WI38 (cell line): ENCODE measurements around the gene TRIM10.
"Not testable (repeated sequence)": the region's sequence is repeated elsewhere in the genome, so short reads cannot be mapped to it uniquely, and the experiment has no call there.

Source experiments
- H3K4me3 ChIP-seq: 2 replicates; pipeline ENCODE4 v1.5.1; 2011; ENCODE audit warnings: low read depth, mild to moderate bottlenecking, control low read depth, low read length
- TF ChIP-seq, protein P1 (sequence below): IDR thresholded peaks from 2 replicates; pipeline ENCODE4 v1.5.1; 2012; ENCODE audit warnings: low read depth, mild to moderate bottlenecking, control low read depth, low read length

The TRIM10 gene

DNA sequence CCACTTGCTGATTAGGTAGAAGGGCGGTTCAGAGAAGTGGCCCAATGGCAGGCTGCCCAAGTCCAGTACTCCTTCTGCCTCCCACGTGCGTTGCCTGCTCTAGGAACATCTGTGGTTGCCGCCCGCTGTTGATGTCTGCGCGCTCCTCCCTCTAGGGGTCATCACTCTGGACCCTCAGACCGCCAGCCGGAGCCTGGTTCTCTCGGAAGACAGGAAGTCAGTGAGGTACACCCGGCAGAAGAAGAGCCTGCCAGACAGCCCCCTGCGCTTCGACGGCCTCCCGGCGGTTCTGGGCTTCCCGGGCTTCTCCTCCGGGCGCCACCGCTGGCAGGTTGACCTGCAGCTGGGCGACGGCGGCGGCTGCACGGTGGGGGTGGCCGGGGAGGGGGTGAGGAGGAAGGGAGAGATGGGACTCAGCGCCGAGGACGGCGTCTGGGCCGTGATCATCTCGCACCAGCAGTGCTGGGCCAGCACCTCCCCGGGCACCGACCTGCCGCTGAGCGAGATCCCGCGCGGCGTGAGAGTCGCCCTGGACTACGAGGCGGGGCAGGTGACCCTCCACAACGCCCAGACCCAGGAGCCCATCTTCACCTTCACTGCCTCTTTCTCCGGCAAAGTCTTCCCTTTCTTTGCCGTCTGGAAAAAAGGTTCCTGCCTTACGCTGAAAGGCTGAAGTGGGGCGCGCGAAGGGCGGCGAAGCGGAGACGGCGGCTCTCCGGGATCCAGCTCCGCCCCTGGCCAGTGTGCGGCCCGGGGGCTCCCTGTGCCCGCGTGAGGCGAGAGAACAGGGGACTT, 10.9 kb upstream of the TRIM10 start:
- H3K4me3 ChIP-seq, result no peak overlapping the region
- TF ChIP-seq, protein P1, sequence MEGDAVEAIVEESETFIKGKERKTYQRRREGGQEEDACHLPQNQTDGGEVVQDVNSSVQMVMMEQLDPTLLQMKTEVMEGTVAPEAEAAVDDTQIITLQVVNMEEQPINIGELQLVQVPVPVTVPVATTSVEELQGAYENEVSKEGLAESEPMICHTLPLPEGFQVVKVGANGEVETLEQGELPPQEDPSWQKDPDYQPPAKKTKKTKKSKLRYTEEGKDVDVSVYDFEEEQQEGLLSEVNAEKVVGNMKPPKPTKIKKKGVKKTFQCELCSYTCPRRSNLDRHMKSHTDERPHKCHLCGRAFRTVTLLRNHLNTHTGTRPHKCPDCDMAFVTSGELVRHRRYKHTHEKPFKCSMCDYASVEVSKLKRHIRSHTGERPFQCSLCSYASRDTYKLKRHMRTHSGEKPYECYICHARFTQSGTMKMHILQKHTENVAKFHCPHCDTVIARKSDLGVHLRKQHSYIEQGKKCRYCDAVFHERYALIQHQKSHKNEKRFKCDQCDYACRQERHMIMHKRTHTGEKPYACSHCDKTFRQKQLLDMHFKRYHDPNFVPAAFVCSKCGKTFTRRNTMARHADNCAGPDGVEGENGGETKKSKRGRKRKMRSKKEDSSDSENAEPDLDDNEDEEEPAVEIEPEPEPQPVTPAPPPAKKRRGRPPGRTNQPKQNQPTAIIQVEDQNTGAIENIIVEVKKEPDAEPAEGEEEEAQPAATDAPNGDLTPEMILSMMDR, result no peak

DNA sequence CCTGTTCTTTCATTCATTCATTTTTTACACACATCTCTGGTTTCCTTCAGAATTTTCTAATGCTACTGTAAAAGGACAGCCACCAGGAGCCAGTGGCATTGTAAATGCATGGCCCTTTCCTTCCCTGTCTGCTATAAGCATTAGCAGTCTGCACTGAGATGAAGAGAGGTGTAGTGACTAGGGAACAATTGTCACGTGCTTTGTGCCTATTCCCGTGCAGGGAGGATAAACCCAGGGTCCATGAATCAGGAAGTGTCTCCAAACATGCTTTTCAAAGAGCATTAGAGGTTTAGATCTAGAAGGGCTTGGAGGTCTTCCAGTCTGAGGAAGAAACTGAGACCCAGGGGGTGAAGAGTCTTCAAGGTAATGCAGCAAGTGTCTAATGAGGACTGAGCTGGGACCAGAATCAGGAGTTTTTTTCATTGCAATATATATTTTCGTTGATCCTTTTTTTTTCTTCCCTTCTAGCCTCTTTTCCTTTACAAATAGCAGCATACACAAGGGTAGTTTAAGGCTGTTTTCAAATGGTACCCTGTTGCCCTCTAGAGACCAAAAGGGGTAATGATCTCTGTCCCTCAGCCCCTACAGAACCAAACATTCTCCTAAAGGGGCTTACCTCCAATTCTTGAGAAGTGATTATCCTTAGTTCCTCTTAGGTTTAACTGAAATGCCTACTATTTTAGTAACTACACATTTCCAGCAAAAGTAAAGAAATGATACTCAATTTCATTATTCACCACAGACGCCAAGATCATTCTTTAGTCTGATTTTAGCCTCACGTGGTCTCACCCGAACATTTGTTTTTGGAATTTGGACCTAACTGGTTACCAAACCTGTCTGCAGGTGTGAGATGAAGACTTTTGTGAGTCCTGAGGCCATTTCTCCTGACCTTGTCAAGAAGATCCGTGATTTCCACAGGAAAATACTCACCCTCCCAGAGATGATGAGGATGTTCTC, 8.9 kb upstream of the TRIM10 start:
- H3K4me3 ChIP-seq, result no peak overlapping the region
- TF ChIP-seq, protein P1, result peak; percentile 80

- TF ChIP-seq, protein P1, result no peak
- H3K4me3 ChIP-seq, result no peak overlapping the region
These were observed 7.7 kb upstream of the TRIM10 start for GRCh38 chr6:30168741-30169140.

DNA sequence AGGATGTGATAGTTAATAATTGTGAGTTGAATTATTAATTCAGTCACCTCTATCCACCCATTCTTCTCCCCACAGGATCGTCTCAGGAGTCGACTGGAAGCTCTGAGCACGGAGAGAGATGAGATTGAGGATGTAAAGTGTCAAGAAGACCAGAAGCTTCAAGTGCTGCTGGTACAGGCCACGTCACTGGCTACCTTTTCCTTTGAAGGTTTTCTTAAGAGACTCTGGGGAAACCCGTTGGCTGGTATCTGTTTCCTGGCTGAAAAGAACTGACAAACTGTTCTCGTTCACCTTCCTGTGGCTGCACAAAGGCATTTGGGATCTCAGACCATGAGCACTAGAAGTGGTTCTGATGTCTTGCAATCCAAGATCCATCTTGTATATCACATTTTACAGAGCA, 6.1 kb upstream of the TRIM10 start:
- TF ChIP-seq, protein P1, result no peak
- H3K4me3 ChIP-seq, result no peak overlapping the region

DNA sequence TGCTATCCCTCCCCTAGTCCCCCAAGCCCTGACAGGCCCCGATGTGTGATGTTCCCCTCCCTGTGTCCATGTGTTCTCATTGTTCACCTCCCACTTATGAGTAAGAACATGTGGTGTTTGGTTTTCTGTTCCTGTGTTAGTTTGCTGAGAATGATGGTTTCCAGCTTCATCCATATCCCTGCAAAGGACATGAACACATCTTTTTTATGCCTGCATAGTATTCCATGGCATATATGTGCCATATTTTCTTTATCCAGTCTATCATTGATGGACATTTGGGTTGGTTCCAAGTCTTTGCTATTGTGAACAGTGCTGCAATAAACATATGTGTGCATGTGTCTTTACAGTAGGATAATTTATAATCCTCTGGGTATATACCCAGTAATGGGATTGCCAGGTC, 4.2 kb upstream of the TRIM10 start:
- not testable (repeated sequence) for H3K4me3 ChIP-seq

DNA sequence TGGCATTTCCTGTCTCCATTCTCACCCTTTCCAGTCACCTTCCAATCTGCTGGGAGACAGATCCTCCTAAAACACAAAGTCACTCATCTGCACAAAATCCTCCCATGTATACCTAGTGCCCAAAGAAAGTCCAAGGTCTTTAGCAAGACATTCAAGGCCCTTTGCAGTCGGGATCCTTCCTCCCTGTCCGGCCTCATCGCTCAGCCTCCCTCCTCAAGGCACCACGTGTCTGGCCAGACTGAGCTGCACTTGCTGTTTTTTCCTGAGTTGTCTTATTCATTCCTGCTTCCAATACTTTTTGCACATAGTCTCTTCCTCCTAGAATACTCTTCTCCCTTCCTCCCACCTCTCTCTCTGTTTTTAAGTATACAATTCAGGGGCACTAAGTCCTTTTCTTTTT, 3.7 kb upstream of the TRIM10 start:
- TF ChIP-seq, protein P1, result no peak
- H3K4me3 ChIP-seq, result no peak overlapping the region

- TF ChIP-seq, protein P1, result no peak
- H3K4me3 ChIP-seq, result no peak overlapping the region
These were observed 3.1 kb upstream of the TRIM10 start for GRCh38 chr6:30163918-30164654.
